ENCODE results near the gene C3orf70. TPM values are rescaled to one million over a fixed set of nuclear protein-coding genes. Genes with fewer than 3 reads are reported as not detected.

The C3orf70 gene
- total RNA-seq, 2 donors from 2014 or later = 2.6 to 3.4 TPM

DNA sequence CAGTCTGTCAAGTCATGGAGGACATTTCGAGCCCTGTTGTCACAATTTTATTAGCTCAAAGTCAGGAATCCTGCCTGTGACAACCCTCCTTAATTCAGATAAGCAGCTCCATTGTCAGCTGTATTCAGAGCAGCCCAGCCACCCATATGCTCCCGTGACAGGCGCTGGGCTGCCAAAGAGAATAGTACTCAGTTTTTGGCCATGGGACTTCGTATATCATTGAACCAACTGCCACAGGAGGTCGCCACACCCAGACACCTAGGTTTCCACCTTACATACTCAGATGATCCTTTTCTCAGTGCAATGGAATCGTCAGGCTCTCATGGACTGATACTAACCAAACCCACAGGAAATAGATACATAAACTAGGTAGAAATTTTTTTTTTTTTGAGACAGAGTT lies 100.2 kb downstream of the C3orf70 start:
- no peaks in the 10 kb centered on the region for H3K27me3 ChIP-seq
- TF ChIP-seq, protein P1, sequence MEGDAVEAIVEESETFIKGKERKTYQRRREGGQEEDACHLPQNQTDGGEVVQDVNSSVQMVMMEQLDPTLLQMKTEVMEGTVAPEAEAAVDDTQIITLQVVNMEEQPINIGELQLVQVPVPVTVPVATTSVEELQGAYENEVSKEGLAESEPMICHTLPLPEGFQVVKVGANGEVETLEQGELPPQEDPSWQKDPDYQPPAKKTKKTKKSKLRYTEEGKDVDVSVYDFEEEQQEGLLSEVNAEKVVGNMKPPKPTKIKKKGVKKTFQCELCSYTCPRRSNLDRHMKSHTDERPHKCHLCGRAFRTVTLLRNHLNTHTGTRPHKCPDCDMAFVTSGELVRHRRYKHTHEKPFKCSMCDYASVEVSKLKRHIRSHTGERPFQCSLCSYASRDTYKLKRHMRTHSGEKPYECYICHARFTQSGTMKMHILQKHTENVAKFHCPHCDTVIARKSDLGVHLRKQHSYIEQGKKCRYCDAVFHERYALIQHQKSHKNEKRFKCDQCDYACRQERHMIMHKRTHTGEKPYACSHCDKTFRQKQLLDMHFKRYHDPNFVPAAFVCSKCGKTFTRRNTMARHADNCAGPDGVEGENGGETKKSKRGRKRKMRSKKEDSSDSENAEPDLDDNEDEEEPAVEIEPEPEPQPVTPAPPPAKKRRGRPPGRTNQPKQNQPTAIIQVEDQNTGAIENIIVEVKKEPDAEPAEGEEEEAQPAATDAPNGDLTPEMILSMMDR (IDR thresholded peaks at IDR 0.05) = no peak
- DNase-seq (ENCODE audit: low spot score) = no peak
- H3K4me1 ChIP-seq = no peaks in the 10 kb centered on the region
- no peak overlapping the region for H3K4me3 ChIP-seq
- no peak overlapping the region for H3K27ac ChIP-seq
- H3K9me3 ChIP-seq = peaks cover 0 to 13% of the 10 kb centered on the region in 2 donors
- H3K36me3 ChIP-seq = peaks cover 39% of the 10 kb centered on the region

DNA sequence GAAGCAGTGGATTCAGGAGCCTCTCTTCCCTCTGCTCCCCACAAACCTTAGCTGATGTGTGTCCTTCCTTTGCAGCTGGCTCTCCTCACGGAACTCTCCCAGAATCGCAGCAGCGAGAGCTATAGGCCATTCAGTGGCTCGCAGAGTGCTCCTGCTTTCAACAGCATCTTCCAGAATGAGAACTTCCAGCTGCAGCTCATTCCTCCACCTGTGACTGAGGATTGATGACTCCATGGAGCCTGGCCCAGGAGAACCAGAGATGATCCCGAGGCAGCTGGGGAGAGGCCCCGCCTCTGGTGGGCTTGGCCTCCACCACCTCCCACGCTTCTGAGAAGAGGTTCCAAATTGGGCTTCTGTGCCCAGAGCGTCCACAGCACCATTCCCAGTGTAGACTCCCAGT lies 101.1 kb downstream of the C3orf70 start:
- TF ChIP-seq, protein P1 (IDR thresholded peaks at IDR 0.05) = no peak
- Histone ChIP-seq H3K4me1 (no peaks in the 10 kb centered on the region), H3K36me3 (peaks cover 39% of the 10 kb centered on the region), H3K27ac (no peak overlapping the region), H3K9me3 (peaks cover 0 to 5% of the 10 kb centered on the region in 2 donors), H3K4me3 (no peak overlapping the region), H3K27me3 (no peaks in the 10 kb centered on the region)
- no peak for DNase-seq (ENCODE audit: low spot score)

GRCh38 chr3:185049710-185050109 lies 103.2 kb downstream of the C3orf70 start:
- Histone ChIP-seq H3K36me3 (peaks cover 39% of the 10 kb centered on the region), H3K9me3 (no peaks in the 10 kb centered on the region), H3K27me3 (no peaks in the 10 kb centered on the region), H3K27ac (no peak overlapping the region), H3K4me1 (peaks cover 0 to 16% of the 10 kb centered on the region in 2 donors), H3K4me3 (no peak overlapping the region)
- DNase-seq (ENCODE audit: low spot score) = no peak
- TF ChIP-seq, protein P1 (IDR thresholded peaks at IDR 0.05) = no peak

GRCh38 chr3:185046603-185047002 lies 106.3 kb downstream of the C3orf70 start:
- TF ChIP-seq, protein P1 (IDR thresholded peaks at IDR 0.05) = no peak
- no peak overlapping the region for H3K4me3 ChIP-seq
- DNase-seq (ENCODE audit: low spot score) = no peak
- H3K4me1 ChIP-seq = peaks cover 0 to 17% of the 10 kb centered on the region in 2 donors
- H3K27ac ChIP-seq = no peak overlapping the region
- no peaks in the 10 kb centered on the region for H3K9me3 ChIP-seq
- no peaks in the 10 kb centered on the region for H3K27me3 ChIP-seq
- peaks cover 20% of the 10 kb centered on the region for H3K36me3 ChIP-seq

DNA sequence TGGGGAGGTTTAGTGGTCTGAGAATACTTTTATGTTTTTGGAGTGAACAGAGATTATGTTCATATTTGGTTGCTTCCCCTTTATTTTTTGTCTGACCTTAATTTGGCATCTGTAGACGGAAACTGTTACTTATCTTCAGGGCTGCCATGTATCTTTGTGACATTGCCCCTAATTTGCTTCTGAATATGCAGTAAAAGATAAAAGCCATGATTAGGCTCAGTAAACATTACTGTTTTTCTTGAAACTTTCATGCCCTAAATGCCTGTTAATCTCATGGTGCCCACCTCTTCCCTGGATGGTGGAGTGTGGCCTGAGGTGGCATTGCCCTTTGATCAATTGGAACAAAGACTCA lies 106.7 kb downstream of the C3orf70 start:
- no peak overlapping the region for H3K4me3 ChIP-seq
- TF ChIP-seq, protein P1 (IDR thresholded peaks at IDR 0.05) = no peak
- peaks cover 20% of the 10 kb centered on the region for H3K36me3 ChIP-seq
- peaks cover 0 to 17% of the 10 kb centered on the region in 2 donors for H3K4me1 ChIP-seq
- DNase-seq (ENCODE audit: low spot score) = no peak
- H3K27me3 ChIP-seq = no peaks in the 10 kb centered on the region
- H3K27ac ChIP-seq = peak overlapping the region; percentile 23 to 66
- no peaks in the 10 kb centered on the region for H3K9me3 ChIP-seq

DNA sequence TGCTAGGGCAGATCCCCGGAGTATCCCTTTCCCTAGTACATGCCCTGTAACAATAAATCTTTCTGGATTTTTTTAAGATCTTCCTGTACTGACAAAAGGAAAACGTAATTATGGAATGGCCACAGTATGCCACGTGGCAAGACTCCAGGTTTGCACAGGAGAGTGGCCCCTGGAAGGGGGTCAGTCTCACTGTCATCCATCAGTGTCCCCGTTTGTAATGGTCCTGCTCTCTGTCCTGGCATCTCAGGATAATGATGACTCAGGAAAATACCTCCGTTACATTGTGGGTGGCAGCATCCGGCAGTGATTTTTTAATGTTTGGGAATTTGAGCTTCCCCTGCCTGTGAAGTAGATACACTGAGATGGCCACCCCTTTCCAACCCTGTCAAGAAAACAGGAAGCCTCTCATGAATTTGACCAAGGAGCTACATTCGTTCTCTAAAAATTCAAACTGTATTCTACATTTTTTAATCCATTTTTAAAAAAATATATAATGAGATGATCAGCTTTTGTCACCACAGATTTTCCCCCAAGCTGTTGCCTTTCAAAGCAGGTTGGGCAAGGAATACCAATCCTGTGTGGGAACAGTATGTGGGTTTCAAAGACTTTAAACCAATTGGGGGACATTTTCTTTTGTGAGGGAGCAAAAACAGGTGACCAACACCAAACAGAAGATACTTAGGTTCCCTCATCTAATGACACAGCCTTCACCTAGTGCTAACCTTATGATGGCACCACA lies 110.4 kb downstream of the C3orf70 start:
- no peak overlapping the region for H3K4me3 ChIP-seq
- no peaks in the 10 kb centered on the region for H3K36me3 ChIP-seq
- H3K9me3 ChIP-seq = no peaks in the 10 kb centered on the region
- TF ChIP-seq, protein P1 (IDR thresholded peaks at IDR 0.05) = no peak
- no peaks in the 10 kb centered on the region for H3K27me3 ChIP-seq
- H3K4me1 ChIP-seq = peaks cover 0 to 17% of the 10 kb centered on the region in 2 donors
- no peak for DNase-seq (ENCODE audit: low spot score)
- no peak overlapping the region for H3K27ac ChIP-seq

Data from right atrium auricular region (tissue), 2 donors.